GM12874 (cell line): ENCODE measurements around the gene BNIP5.

Experiments used
- TF ChIP-seq, protein P1 (sequence below): IDR thresholded peaks from 2 replicates; pipeline ENCODE4 v1.5.1; 2011; ENCODE audit warnings: low read depth, mild to moderate bottlenecking, control low read depth, low read length, moderate library complexity; ENCODE audit not compliant: insufficient read depth

Gene BNIP5

GRCh38 chr6:36355819-36356218 is 19.1 kb upstream of the BNIP5 start:
- TF ChIP-seq, protein P1, sequence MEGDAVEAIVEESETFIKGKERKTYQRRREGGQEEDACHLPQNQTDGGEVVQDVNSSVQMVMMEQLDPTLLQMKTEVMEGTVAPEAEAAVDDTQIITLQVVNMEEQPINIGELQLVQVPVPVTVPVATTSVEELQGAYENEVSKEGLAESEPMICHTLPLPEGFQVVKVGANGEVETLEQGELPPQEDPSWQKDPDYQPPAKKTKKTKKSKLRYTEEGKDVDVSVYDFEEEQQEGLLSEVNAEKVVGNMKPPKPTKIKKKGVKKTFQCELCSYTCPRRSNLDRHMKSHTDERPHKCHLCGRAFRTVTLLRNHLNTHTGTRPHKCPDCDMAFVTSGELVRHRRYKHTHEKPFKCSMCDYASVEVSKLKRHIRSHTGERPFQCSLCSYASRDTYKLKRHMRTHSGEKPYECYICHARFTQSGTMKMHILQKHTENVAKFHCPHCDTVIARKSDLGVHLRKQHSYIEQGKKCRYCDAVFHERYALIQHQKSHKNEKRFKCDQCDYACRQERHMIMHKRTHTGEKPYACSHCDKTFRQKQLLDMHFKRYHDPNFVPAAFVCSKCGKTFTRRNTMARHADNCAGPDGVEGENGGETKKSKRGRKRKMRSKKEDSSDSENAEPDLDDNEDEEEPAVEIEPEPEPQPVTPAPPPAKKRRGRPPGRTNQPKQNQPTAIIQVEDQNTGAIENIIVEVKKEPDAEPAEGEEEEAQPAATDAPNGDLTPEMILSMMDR: no peak

DNA sequence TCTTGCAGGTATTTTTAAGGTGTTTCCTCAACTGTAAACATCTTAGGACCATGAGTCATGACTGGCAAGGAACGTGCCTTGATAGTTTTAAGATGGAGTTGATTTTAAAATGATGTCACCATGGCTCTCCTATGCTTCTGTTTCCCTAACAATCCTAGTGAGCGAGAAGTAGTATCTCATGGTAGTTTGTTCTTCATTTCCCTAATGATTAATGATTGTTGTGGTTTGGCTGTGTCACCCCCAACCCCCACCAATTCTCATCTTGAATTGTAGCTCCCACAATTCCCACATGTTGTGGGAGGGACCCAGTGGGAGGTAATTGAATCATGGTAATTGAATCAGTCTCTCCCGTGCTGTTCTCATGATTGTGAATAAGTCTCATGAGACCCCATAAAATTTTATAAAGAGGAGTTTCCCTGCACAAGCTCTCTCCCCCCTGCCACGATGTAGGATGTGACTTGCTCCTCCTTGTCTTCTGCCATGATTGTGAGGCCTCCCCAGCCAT is 16.8 kb upstream of the BNIP5 start:
- TF ChIP-seq, protein P1: no peak

DNA sequence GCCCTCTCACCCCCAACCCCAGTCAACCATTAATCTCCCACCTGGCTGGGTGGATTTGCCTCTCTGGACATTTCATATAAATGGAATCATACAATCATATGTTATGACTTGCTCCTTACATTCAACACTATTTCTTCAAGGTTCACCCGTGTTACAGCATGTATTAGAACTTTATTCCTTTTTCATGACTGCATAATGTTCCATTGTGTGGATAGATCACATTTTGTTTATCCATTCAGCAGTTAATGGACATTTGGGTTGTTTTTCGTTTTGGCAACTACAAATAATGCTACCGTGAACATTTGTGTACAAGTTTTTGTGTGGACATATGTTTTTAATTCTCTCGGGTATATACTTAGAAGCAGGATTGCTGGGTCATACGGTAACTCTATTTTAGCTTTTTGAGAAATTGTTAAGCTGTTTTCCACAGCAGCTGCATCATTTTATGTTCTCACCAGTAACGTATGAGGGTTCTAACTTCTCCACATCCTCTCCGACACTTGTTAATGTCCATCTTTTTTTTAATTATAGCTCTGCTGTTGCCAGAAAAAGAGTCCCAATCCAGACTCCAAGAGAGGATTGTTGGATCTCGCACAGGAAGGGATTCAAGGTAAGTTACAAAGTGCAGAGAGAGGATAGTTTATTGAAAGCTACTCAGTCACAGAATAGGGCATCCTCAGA is 15.9 kb upstream of the BNIP5 start:
- TF ChIP-seq, protein P1: no peak

DNA sequence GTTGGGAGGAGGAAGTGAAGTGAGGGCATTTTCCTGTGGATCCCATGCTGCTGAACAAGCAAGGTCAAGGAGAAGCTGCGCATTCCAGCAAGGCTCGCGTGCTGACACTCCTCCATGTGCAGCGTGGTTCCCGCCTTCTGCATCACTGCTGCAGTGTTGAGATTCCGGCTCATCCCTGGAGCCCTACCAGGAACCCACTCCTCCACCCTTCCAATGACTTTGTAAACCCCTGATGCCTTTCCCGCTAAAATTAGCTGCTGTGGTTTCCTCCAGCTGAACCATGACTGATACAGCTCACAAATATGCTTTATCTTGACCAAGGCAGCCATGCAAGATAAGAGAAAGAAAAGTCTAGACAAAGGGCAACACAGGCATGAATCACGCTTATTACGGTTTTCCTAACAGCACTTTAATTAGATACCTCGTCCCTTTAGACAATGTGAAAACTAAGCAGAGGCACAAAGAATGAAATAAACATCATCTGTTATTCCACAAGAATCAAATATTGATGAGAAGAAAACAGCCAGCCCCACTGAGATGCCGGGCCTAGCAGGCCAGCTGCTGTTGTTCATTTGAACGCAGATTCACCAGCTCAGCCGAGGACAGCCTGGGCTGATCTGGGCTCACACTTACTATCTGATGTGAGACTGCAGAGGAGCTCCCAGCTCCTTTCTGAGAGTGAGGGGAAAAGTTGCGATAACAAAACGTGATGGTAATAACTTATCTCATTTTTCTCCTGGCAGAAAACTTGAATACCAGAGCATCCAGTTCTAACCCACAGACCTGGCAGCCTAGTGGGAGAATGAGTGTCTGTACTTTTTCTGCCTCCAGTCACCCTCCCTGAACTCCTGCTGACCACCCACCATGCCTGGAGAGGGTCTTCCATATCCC is 14.2 kb upstream of the BNIP5 start:
- TF ChIP-seq, protein P1: no peak

GRCh38 chr6:36350082-36350481 is 13.4 kb upstream of the BNIP5 start:
- TF ChIP-seq, protein P1: no peak

GRCh38 chr6:36349240-36349639 is 12.6 kb upstream of the BNIP5 start:
- TF ChIP-seq, protein P1: no peak

- TF ChIP-seq, protein P1: no peak
Measured at GRCh38 chr6:36347621-36348020, 10.9 kb upstream of the BNIP5 start.
